Activated CD4-positive, alpha-beta memory T cell treated with anti-CD3 and anti-CD28 coated beads, Interleukin-2, amount 10 ng/mL, durations not matched to agents 7 days and 5 days (primary cell): ENCODE results near the gene ZFP36L1. TPM values are rescaled to one million over a fixed set of nuclear protein-coding genes. Genes with fewer than 3 reads are reported as not detected.

Source experiments
- CTCF ChIA-PET: fragments of 350-600 bp; sonication (Branson Sonifier 250); formaldehyde crosslinking; loops from one replicate; lab custom pipeline; 2021; ENCODE audit warnings: antibody characterized with exemption, inconsistent platforms; lab: Charles Lee
- POLR2A ChIA-PET: fragments of 350-600 bp; sonication (Branson Sonifier 250); formaldehyde crosslinking; loops from one replicate; lab custom pipeline; 2021; ENCODE audit warnings: antibody characterized with exemption; lab: Charles Lee
- DNase-seq: peaks from one replicate; pipeline ENCODE4 v3.0.0-alpha.2; 2020
- H3K27ac Mint-ChIP-seq: one replicate; pipeline ENCODE4 v1.8.0; 2021; ENCODE audit warnings: mild to moderate bottlenecking, mixed read lengths
- H3K27me3 Mint-ChIP-seq: one replicate; pipeline ENCODE4 v1.8.0; 2021; ENCODE audit warnings: mixed read lengths
- H3K36me3 Mint-ChIP-seq: one replicate; pipeline ENCODE4 v1.8.0; 2021; ENCODE audit warnings: low read depth, mixed read lengths
- H3K4me1 Mint-ChIP-seq: one replicate; pipeline ENCODE4 v1.8.0; 2021; ENCODE audit warnings: mixed read lengths
- H3K4me3 Mint-ChIP-seq: one replicate; pipeline ENCODE4 v1.8.0; 2021; ENCODE audit warnings: mild to moderate bottlenecking, mixed read lengths
- H3K9me3 Mint-ChIP-seq: one replicate; pipeline ENCODE4 v1.8.0; 2021; ENCODE audit warnings: mixed read lengths
- total RNA-seq, 2 experiments: library from RNA; stranded (reverse); gene quantifications; one replicate each; pipeline ENCODE4 v1.2.3, GENCODE V29; 2021

The ZFP36L1 gene
- total RNA-seq, 2 experiments from 2014 or later, result 96.1 to 103 TPM

DNA sequence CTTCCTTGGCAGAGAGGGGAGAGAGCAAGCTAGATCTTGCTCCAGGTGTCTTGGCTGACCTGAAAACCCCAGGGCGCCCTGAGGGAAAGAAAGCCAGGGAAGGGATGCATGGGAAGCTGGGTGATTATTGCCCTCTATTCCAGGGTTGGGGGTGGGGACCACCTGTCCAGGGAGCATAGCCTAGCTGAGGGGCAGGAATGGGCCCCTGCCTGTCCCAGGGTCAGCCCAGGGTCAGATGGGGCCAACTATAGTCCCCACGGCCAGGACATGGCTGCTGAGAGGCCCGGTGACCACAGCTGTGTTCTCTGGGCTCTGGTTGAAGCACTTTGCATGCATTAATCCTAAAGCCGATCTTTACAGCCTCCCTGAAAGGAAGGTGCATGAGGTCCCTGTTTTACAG lies 30.1 kb upstream of the ZFP36L1 start:
- CTCF ChIA-PET, result interaction anchor here (2.6 to 5.6 kb wide), 2 partner anchors 21 to 32 kb away, joined by 6 to 21 read pairs; no protein-coding TSS in a partner anchor
- Mint-ChIP-seq H3K4me1 (peaks cover 34% of the 10 kb centered on the region), H3K27ac (no peak overlapping the region), H3K4me3 (no peak overlapping the region), H3K36me3 (no peaks in the 10 kb centered on the region), H3K9me3 (no peaks in the 10 kb centered on the region), H3K27me3 (no peaks in the 10 kb centered on the region)
- DNase-seq, result no peak
- POLR2A ChIA-PET, result interaction anchor here (13.2 to 14.5 kb wide), 2 partner anchors 26 to 34 kb away, joined by 314 to 496 read pairs; partner anchors contain the start of gene ZFP36L1

DNA sequence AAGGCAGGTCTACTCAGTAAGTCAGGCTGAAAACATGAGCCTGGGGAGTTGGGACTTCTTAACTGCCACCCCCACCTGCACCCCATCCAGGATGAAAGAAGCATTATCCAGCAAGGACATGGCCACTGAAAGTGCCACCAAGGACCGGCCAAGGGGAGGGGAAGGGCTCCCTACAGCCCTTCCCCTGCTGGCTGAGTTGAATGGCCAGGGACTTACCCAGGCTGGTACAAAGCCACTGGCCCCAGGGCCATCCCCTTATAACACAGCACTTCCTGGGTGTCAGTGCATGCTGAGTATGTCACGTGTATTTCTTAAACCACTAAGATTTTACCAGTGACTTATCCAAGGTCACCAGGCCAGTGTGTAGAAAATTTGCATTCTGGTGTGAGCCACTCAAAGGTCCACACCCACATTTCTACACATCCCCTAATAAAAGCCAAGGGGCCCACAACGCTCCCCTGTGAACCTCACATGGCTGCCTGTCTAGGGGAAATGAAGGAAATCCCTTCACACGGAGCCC lies 29.3 kb upstream of the ZFP36L1 start:
- no peaks in the 10 kb centered on the region for H3K36me3 Mint-ChIP-seq
- ChIA-PET CTCF (interaction anchor here (5.6 to 10.0 kb wide), 2 partner anchors 22 to 32 kb away, joined by 21 to 178 read pairs; partner anchors contain the start of gene ZFP36L1), POLR2A (interaction anchor here (1.2 to 14.5 kb wide), 4 partner anchors 25 to 611 kb away, joined by 3 to 496 read pairs (median 160); partner anchors contain the start of gene ZFP36L1)
- peak overlapping the region; percentile 69 for H3K27ac Mint-ChIP-seq
- H3K9me3 Mint-ChIP-seq, result no peaks in the 10 kb centered on the region
- DNase-seq, result no peak
- peak overlapping the region; percentile 9 for H3K4me3 Mint-ChIP-seq
- H3K4me1 Mint-ChIP-seq, result peaks cover 34% of the 10 kb centered on the region
- no peaks in the 10 kb centered on the region for H3K27me3 Mint-ChIP-seq

DNA sequence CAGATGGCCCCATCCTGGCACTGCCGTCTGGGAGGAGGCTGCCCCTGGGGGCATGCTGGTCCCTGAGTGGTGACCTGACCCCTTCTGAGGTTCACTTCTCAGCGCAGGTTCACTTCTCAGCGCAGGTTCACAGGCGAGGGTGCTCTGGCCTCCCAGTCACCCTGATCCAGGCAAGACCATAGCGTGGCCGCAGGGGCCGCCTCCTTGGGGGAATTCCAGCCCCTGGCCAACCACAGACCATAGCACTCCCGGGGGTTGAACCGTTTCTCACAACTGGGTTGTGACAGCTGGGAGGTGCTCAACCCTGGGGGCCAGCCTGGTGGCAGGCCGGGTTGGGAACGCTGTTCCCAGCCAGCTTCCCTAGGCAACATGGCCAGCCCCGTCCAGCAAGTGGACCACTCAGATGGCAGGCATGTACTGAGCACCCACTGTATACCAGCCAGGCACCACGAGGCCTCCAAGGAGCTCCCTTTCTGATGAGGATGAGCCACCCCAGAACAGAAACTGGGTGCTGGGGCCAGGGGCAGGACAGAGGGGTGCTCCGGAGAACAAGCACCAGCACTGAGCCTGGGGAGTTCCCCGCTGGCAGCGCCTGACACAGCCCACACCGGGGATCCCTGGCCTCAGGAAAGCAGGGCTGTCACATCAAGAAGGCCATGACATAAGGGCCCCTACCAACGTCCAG lies 28.3 kb upstream of the ZFP36L1 start:
- H3K4me3 Mint-ChIP-seq, result no peak overlapping the region
- peaks cover 37% of the 10 kb centered on the region for H3K4me1 Mint-ChIP-seq
- H3K27me3 Mint-ChIP-seq, result no peaks in the 10 kb centered on the region
- CTCF ChIA-PET, result interaction anchor here (0.6 to 10.0 kb wide), 5 partner anchors 14 to 574 kb away, joined by 3 to 178 read pairs (median 3); partner anchors contain the start of gene ZFP36L1
- no peak for DNase-seq
- H3K36me3 Mint-ChIP-seq, result no peaks in the 10 kb centered on the region
- peak overlapping the region; percentile 78 for H3K27ac Mint-ChIP-seq
- POLR2A ChIA-PET, result interaction anchor here (1.2 to 14.5 kb wide), 6 partner anchors 23 to 610 kb away, joined by 3 to 496 read pairs (median 5); partner anchors contain the start of gene ZFP36L1
- H3K9me3 Mint-ChIP-seq, result no peaks in the 10 kb centered on the region

DNA sequence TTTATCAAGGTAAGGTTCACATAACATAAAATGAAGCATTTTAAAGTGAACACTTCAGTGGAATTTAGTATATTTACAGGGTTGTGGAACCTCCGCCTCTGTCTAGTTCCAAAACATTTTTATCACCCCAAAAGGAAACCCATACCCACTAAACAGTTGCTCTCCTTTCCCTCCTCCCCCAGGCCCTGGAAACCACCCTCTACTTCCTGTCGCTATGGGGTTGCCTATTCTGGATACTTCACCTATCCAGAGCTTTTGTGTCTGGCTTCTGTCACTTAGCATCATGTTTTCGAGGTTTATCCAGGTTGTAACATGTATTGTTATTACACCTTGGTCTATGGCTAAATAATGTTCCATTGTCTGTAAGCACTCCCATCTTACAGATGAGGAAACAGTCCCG lies 27.7 kb upstream of the ZFP36L1 start:
- POLR2A ChIA-PET, result interaction anchor here (1.3 to 14.5 kb wide), 5 partner anchors 23 to 610 kb away, joined by 3 to 496 read pairs (median 5); partner anchors contain the start of gene ZFP36L1
- Mint-ChIP-seq H3K27ac (peak overlapping the region; percentile 78), H3K4me1 (peaks cover 40% of the 10 kb centered on the region), H3K27me3 (no peaks in the 10 kb centered on the region), H3K36me3 (no peaks in the 10 kb centered on the region), H3K4me3 (no peak overlapping the region), H3K9me3 (no peaks in the 10 kb centered on the region)
- CTCF ChIA-PET, result interaction anchor here (0.6 to 10.0 kb wide), 7 partner anchors 9 to 574 kb away, joined by 3 to 178 read pairs (median 3); partner anchors contain the start of gene ZFP36L1
- peak; percentile 56 for DNase-seq

DNA sequence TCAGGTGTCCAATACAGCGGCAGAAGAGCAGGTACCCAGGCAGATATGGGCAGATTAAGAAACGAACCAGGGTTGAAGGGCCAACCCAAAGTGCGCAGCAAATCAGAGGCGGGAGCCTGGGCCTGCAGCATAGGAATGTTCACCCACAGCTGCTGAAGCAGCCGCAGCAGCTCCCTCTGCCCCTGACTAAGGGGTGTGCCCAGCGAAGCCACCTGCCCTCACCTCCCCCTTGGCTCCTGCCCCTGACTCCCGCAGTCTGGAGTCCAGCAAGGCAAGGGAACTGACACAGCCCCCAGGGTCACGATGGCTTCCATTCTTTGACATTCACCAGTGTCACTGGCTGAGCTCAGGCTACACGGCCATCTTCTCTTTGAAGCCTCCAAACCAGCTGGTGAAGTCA lies 27.3 kb upstream of the ZFP36L1 start:
- peak overlapping the region; percentile 78 for H3K27ac Mint-ChIP-seq

DNA sequence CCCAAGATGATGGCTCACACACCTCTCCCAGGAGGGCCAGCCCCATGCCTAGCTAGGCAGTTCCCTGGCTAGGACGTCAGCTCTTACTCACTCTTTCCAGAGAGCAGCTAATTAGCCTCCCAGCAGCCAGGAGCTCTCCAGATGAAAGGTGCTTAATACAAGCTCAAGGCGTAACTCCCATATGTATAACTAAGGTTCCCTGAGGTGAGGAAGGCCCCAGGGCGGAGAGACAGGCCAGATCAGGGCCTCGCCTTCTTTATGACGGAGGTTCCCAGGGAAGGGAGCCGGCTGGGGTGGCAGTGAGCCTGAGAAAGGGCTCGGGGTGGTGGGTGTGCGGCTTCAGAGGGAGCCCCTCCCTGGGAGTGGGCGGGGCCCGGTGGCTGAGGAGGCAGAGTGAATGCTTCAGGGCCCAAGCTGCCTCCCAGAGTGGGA lies 26.4 kb upstream of the ZFP36L1 start:
- no peak overlapping the region for H3K4me3 Mint-ChIP-seq
- peaks cover 3% of the 10 kb centered on the region for H3K36me3 Mint-ChIP-seq
- peak overlapping the region; percentile 34 for H3K27ac Mint-ChIP-seq
- CTCF ChIA-PET, result interaction anchor here (0.5 to 10.0 kb wide), 9 partner anchors 11 to 885 kb away, joined by 3 to 178 read pairs (median 4); partner anchors contain the start of gene ZFP36L1
- POLR2A ChIA-PET, result interaction anchor here (0.7 to 14.5 kb wide), 3 partner anchors 22 to 570 kb away, joined by 3 to 496 read pairs (median 314); partner anchors contain the start of gene ZFP36L1
- H3K27me3 Mint-ChIP-seq, result no peaks in the 10 kb centered on the region
- H3K9me3 Mint-ChIP-seq, result no peaks in the 10 kb centered on the region
- peaks cover 51% of the 10 kb centered on the region for H3K4me1 Mint-ChIP-seq
- DNase-seq, result no peak

More for the DNA sequence above, 27.3 kb upstream of the ZFP36L1 start:
- H3K4me1 Mint-ChIP-seq, result peaks cover 44% of the 10 kb centered on the region
- H3K27me3 Mint-ChIP-seq, result no peaks in the 10 kb centered on the region
- H3K4me3 Mint-ChIP-seq, result no peak overlapping the region
- peaks cover 3% of the 10 kb centered on the region for H3K36me3 Mint-ChIP-seq
- DNase-seq, result no peak
- ChIA-PET POLR2A (interaction anchor here (1.3 to 14.5 kb wide), 4 partner anchors 23 to 38 kb away, joined by 3 to 496 read pairs (median 160); partner anchors contain the start of gene ZFP36L1), CTCF (interaction anchor here (0.9 to 10.0 kb wide), 7 partner anchors 10 to 886 kb away, joined by 3 to 178 read pairs (median 4); partner anchors contain the start of gene ZFP36L1)
- no peaks in the 10 kb centered on the region for H3K9me3 Mint-ChIP-seq

DNA sequence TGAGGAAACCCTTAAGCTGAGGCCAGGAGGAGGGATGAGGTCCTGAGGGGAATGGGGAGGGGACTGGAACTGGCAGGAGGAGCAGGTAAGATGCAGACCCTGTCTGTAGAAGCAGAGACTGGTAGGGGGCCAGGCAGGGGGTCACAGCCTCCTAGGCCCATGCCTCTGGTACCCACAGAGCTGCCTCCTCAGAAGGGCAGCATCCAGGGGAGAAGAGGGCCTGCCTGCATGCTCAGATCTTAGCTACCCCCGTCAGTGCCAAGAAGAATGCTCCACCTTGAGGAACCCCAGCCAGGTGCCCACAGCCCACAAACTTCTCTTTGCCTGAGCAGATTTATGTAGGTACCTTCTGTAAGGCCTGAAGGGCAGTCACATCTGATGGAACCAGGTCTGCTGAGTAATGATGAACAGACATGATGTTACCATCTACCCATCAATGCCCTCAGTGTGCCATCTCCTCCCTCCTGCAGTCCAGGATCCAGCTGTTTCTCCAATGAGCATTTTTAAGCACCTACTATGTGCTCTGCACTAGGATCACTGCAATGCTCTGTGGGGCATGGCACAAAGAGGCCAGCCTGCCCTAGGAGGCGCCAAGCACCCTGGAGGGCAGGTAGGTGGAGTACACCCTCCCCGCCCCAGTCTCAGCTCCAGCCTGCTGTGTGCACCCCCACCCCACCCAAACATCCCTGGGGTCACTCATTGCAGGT lies 24.8 kb upstream of the ZFP36L1 start:
- Mint-ChIP-seq H3K4me3 (peak overlapping the region; percentile 70), H3K36me3 (peaks cover 3% of the 10 kb centered on the region), H3K9me3 (no peaks in the 10 kb centered on the region), H3K27ac (peak overlapping the region; percentile 81), H3K27me3 (no peaks in the 10 kb centered on the region), H3K4me1 (peaks cover 63% of the 10 kb centered on the region)
- ChIA-PET POLR2A (interaction anchor here (1.6 to 14.5 kb wide), 5 partner anchors 21 to 567 kb away, joined by 5 to 496 read pairs (median 40); partner anchors contain the start of gene ZFP36L1), CTCF (interaction anchor here (0.8 to 10.0 kb wide), 15 partner anchors 8 to 1218 kb away, joined by 3 to 178 read pairs (median 12); partner anchors contain the start of gene ZFP36L1)
- DNase-seq, result no peak

DNA sequence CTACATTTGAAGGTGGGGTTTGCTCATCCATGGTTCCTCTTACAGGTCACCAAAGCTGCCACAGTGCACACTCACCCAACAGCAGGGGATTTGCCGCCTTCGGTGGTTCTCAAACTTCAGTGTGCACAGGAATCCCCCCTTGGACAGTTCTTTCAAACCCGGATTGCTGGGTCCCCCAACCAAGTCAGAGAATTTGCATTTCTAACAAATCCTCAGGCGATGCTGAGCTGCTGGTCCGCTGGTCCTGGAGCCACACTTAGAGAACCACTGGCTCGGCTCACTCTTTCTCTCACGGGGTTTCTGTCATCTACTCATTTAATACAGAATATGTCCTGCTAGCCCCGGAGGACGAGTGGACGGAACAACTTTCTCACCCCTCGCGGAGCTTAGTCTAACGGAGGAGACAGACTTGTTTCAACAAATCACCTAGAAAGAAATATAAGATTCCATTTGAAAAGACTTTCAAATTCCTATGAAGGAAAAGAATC lies 24.1 kb upstream of the ZFP36L1 start:
- peaks cover 57% of the 10 kb centered on the region for H3K4me1 Mint-ChIP-seq
- H3K27ac Mint-ChIP-seq, result peak overlapping the region; percentile 81
- no peak for DNase-seq
- POLR2A ChIA-PET, result interaction anchor here (0.9 to 14.5 kb wide), 18 partner anchors 16 to 870 kb away, joined by 3 to 496 read pairs (median 6); partner anchors contain the start of gene ZFP36L1
- peaks cover 3% of the 10 kb centered on the region for H3K36me3 Mint-ChIP-seq
- no peaks in the 10 kb centered on the region for H3K27me3 Mint-ChIP-seq
- H3K9me3 Mint-ChIP-seq, result no peaks in the 10 kb centered on the region
- CTCF ChIA-PET, result interaction anchor here (0.8 to 10.0 kb wide), 22 partner anchors 9 to 1218 kb away, joined by 3 to 178 read pairs (median 6); partner anchors contain the start of gene ZFP36L1
- H3K4me3 Mint-ChIP-seq, result peak overlapping the region; percentile 70

DNA sequence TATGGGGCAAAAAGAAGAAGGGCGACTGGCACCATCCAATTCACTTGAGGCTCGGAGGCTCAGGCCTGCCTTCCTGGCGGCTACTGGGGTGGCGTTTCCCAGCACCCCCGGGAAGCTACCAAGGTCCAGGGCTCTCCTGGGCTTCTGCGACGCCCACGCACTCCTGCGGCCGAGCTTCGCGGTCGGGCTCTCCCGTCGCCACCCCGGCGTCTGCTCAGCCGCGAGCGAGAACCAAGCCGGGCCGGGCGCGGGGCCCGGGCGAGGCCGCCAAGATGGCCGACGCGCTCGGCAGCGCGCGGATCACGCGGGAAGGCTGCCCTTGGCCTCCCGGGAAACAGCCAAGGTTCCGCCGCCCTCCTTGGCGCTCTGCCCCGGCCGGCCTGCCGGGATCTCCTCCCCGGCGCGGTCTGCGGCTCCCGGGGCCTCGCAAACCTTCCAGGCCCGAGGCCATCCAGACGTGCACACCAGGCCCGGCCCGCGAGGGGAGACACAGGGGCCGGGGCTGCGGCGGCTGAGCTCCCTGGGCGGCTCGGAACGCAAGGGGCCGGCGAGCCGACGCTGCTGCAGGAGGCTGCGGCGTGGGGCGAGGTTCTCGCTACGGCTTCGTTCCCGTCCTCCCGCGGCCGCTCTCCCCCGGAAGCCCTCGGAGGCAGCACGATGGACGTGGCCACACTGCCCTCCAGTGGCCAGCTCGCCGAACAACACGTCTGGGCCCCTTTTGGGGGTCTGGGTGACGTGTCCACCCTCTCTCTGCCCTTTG lies 23.5 kb upstream of the ZFP36L1 start:
- peak overlapping the region; percentile 84 for H3K27ac Mint-ChIP-seq
- CTCF ChIA-PET, result interaction anchor here (0.7 to 10.0 kb wide), 32 partner anchors 9 to 1000 kb away, joined by 3 to 178 read pairs (median 5); partner anchors contain the start of genes ZFP36L1 and ZFYVE26
- peak overlapping the region; percentile 72 for H3K4me3 Mint-ChIP-seq
- peaks cover 3% of the 10 kb centered on the region for H3K36me3 Mint-ChIP-seq
- no peaks in the 10 kb centered on the region for H3K27me3 Mint-ChIP-seq
- DNase-seq, result peak; percentile 90
- peaks cover 52% of the 10 kb centered on the region for H3K4me1 Mint-ChIP-seq
- no peaks in the 10 kb centered on the region for H3K9me3 Mint-ChIP-seq
- POLR2A ChIA-PET, result interaction anchor here (0.6 to 14.5 kb wide), 25 partner anchors 10 to 870 kb away, joined by 3 to 496 read pairs (median 5); partner anchors contain the start of gene ZFP36L1

DNA sequence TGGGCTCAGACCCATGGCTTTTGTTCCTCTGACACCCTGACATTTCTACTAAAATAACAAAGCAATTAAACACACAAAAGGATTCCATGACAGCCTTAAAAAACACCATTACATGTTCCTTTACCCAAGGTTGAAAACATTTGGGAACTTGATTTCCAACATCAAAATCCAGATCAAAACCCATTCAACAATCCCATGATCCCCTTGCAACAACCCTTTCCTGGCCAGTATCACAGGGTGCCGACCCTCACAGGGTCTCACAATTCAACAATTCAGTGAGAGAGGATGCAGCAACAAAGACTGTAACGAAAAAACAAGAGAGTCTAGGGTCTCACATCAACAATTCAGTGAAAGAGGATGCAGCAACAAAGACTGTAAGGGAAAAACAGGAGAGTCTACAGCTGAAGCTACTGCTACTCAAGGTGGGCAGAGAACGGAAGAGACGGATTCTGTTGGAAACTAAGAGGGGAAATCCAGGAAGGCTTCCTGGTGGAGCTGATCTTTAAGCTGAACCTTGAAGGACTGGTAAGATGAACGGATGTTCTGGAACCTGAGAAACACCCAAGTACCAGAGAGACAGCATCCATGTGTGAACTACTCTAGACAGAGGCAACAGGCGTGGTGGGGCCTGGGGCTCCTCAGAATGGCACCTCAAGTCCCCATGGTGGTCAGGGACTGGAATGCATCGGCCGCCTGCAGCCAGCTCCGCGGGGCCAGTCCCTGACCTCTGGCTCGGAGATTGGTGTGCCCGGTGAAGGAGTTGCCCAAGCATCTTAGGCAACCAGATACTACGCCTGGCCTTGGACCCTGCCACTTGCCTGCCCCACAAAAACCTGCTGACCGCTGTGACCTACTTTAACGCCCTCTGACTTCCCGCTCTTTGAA lies 22.7 kb upstream of the ZFP36L1 start:
- DNase-seq, result peak; percentile 44
- no peaks in the 10 kb centered on the region for H3K9me3 Mint-ChIP-seq
- no peaks in the 10 kb centered on the region for H3K27me3 Mint-ChIP-seq
- peak overlapping the region; percentile 84 for H3K27ac Mint-ChIP-seq
- peaks cover 44% of the 10 kb centered on the region for H3K4me1 Mint-ChIP-seq
- ChIA-PET POLR2A (interaction anchor here (0.6 to 14.5 kb wide), 28 partner anchors 9 to 869 kb away, joined by 3 to 496 read pairs (median 5); partner anchors contain the start of gene ZFP36L1), CTCF (interaction anchor here (0.9 to 10.0 kb wide), 26 partner anchors 11 to 999 kb away, joined by 3 to 178 read pairs (median 6); partner anchors contain the start of genes ZFP36L1 and ZFYVE26)
- peaks cover 3% of the 10 kb centered on the region for H3K36me3 Mint-ChIP-seq
- peak overlapping the region; percentile 72 for H3K4me3 Mint-ChIP-seq
